GM20431 (cell line): Measurements from ENCODE around the gene MPPED1.

Experiments used
- in situ Hi-C: fragments of 300-500 bp; cut with MseI, MboI; formaldehyde crosslinking; loops from one replicate; pipeline ENCODE4 v1.15.0; 2020; ENCODE audit warnings: low sequenced_read_pairs; ENCODE audit not compliant: unreplicated experiment

MPPED1 gene

DNA sequence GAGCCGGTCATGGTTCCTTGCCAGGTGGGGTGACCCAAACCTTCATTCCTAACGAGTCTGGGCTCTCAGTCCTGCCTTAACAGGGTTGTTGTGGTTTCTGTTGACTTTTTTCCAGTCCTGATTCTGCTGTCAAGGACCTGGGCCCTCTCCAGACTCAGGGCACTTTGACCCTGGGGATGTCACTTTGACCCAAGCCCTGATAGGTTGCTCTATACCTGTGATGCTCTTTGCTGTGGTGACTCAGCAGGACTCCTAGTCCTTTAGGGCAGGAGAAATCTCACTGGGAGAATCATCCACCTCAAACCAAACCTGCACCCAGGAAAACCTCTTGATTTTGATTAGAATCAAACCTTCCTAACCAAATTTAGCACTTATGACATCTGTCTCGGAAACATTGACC is 20.5 kb upstream of the MPPED1 start:
- in situ Hi-C loops, result no loop called here

DNA sequence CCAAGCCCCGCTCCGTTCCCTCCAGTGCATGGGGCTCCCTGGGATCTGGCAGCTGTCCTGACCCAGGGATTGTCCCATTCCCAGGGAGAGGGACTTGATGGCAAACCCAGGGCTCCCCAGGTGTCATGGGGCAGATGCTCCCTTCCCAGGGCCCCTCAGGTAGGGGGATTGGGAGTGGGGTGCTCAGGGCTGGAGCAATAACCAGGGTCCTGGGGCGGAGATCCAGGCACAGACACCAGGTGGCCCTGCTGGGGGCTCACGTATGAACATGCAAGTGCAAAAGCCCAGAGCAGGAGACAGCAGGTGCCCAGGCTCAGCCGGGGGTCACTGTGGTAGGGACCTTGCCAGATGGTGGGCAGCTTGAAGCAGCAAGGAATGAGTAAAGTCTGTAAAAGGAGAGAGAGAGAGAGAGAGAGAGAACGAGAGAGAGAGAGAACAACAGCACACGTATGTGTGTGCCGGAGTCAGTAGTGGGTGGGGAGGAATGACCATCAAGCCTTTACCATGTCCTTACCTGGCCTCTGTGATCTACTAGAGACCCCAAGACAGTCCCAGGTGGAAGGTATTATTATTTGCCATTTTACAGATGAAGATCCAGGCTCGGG is 19.3 kb upstream of the MPPED1 start:
- in situ Hi-C loops, result no loop called here

DNA sequence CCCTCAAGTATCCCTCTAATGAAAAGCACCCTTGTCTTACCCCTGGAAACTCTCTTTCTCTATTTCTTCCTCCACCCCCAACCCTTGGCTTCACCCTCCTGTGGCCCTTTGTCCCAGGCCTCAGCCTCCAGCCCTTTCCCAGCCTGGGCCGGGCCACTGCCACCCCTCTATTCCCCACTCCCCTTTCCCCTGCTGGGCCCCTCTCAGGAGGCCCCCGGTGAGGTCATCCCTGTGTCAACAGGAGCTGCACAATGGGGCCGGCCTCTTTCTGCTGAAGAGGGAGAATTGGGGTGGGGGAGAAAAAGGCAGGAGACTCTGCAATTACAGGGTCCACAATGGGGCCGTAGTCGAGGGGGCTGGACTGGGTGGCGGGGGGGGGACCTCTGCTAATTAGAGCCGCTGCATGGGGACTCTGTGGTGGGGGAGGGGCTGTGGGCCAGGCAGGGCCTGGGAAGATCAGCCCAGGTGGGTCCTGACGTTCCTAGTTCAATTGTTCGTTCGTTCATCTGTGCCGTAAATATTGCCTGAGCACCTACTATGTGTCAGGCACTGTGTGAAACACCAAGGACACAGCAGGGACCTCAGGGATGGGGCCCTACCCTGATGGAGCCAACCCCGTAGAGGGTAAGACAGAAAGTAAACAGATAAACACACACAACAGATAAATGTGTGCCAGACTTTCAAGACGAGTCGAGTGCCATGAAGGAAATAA is 18.5 kb upstream of the MPPED1 start:
- in situ Hi-C loops, result no loop called here

DNA sequence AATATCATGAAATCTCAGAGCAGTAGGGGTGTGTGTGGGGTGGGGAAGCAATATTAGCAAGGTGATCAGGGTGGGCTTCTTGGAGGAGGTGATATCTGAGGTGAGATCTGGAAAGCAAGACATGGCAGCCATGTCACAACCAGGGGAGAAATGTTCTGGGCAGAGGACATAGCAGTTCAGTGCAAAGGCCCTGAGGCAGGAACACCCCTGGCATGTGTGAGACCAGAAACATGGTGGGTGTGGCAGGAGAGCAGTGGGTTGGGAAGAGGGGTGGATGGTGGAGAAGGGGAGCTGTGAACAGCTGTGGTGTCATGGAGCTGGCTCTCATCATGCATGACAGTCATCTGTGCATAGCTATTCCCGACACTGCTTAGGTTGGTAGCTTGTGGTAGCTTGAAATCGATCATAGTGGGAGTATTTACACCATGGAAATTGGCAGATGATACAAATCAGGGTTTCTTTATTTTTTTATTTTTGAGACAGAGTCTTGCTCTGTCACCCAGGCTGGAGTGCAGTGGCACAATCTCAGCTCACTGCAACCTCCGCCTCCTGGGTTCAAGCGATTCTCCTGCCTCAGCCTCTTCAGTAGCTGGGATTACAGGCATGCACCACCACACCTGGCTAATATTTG is 17.9 kb upstream of the MPPED1 start:
- in situ Hi-C loops, result no loop called here

DNA sequence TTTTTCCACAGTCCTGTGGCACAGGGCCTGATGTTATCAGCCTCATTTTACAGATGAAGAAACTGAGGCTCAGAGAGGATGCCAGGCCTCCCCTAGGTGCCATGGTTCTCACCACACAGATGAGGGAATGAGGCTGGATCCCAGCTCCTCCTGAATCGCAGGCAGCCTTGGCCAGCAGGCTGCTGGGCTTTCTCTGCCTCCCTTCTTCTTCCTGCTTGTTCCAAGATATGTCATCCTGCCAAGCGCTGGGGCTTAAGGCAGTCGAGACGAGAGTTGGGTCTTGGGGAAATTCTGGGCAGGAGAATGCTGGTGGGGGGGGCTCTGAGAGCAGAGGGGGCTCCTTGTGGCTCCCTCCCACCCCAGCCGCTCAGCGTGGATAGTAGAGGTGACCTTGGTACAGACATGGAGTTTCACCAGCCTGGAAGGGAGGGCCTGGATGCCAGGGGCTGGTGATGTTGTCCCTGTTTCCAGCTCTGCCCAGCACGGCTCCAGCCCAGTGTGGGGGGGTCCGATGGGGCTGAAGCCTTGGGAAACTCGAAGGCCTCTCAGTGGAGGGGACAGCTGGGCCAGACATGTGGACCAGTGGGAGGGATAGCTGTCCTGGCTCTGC is 16.6 kb upstream of the MPPED1 start:
- in situ Hi-C loops, result no loop called here

DNA sequence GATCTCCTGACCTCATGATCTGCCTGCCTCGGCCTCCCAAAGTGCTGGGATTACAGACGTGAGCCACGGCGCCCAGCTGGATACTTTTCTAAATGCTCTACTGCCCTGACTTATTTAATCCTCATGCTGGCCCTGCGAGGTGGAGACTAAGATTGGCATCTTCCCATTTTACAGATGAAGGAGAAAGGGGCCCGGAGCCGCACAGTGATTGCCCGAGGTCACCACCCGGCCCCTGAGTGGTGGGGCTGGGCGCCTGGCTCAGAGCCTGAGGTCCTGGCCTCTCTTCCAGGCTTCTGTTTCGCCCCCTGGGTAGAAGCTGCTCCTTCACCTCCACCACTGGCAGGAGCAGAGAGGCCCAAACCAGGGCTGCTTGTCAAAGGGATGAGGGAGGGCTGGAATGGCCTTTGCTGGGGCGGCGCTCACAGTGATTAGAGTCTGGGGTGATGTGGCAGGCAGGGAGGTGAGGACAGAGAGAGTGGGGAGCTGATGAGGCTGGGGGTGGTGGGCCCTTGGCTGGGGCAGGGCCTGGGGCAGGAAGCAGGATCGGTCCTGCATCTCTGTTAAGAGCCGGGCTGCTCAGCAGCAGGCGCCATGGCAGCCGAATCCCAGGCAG is 15.4 kb upstream of the MPPED1 start:
- in situ Hi-C loops, result no loop called here

DNA sequence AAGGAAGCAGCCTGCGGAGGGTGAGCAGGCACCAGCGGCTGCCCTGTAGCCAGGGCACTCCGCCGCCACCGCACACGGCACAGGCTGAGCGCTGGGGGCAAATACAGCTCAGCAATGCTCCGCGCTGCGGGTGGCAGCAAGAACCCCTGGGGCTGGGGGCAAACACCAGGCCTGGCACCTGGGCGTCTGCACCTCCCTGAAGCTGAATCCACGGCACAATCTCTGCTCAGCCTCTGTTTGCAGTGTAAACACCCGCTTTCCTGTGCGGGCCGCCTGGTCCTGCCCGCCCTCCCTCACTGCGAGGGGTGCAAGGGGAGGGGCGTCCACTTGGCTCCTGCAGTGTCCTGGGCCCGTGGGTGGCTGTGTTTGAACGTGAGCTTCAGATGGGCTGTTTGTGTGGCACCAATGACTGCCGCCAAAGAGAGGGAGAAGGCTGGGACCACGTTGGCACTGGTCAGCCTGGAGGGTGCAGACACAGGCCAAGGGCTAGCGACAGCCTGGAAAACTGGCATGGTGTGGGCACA is 14.8 kb upstream of the MPPED1 start:
- in situ Hi-C loops, result no loop called here

DNA sequence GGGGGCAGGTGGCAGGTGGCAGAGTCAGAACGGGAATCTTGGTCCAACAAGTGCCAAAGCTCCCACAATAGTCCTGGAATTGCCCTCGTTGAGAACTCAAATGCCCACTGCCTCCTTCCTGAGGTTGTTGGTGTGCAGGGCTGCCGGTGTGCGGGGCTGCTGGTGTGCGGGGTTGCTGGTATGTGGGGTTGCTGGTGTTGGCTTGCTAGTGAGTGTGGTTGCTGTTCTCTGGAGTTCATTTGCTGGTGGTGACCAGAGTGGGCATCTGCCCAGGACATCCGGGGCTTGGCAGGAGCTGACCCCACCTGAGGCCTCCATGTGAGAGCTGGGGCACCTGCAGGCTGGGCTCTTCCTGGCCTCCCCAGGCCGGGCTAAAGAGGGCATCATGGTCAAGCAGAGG is 14.0 kb upstream of the MPPED1 start:
- in situ Hi-C loops, result no loop called here

DNA sequence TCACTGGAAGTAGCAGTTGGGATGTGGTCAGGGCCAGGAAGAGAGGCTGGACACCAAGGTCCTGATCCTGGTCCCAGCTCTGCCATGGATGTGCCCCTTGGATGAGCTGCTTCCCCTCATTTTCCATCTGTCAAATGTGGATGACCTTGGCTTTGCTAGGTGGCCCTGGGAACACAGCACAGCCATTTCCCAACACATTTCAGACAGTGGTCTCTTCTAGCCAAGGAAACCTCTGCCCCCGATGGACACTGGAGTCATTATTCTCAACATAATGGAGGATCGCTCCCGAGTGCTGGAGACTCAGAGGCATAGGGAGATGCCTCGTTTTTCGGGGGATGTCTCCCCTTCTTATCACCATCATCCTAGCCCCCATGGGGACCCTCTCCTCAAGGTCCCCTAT is 13.6 kb upstream of the MPPED1 start:
- in situ Hi-C loops, result no loop called here

DNA sequence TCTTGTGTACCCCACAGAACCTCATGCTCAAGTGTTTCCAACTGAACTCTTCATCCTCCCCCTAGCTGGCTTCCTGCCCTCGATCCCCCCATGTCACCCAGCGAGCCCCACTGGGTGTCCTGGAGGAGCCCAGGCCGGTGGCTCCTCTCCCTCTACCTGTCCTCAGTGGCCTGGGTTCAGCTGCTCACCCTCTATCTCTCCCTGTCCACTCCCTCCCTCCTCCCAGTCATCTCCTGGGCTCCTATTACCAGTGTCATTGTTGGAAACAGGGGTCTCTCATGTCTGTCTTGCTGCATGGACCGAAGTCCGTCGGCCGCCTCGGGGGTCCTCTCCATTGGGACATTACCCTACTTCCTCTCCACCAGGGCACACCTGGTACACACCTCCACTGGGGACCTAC is 12.9 kb upstream of the MPPED1 start:
- in situ Hi-C loops, result no loop called here

DNA sequence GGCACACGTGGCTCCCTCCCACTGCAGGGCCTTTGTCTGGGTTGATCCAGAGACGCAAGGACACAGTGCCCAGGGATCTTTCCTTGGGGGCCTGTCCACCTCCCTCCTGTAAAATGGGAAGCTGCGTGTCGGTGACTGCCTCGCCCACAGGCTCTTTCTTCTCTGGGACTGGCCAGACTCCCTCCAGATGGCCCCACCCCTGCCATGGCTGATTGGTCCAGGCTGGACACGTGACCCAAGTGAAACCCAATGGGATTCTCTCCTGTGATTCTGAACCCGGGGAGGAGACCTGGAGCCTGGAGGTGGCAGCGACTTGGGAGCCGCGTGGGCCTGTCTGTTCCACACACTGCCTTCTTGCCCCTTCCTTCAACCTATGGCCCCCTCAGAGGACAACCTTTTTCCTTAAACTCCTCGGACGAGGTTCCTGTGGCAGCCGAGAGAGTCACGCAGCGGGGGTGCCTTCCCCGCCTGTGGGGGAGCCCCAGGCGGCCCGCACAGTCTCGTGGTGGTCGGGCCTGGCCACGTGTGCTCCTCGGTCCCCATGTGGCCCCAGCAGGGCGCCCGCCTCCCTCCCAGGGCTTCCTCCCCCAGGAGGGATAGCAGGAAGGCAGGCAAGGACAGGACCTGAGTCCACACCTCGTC is 12.4 kb upstream of the MPPED1 start:
- in situ Hi-C loops, result no loop called here

DNA sequence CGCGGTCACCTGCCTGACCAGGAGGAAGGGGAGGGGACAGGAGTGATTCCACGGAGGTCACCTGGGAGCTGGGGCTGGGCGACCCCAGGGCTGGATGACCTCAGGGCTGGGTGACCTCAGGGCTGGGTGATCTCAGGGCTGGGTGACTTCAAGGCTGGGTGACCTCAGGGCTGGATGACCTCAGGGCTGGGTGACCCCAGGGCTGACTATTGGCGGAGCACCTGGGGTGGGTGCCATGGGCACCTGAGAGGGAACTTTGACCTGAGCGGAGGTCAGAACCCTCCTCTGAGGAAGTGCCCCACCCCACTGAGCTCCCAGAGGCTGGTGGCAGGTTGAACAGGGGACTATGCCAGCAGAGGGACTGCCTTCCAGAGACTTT is 11.8 kb upstream of the MPPED1 start:
- in situ Hi-C loops, result no loop called here

DNA sequence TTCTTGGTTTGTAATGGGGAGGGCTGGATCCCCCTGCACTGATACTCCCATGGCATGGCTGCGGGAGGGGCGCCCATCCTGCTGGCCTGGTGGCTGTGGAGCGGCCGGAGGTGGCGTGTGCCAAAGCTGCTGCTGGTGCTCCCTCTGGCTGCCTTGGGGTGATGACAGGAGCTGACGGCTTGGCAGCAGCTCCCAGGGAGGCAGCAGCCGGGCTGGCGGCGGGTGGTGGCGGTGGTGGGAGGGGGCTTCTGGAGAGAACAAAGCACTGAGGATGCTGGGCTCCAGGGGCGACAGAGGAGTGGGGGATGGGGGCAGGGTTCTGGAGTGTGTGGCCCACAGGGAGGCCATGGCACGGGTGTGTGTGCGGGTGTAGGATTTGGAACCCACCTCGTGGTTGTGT is 11.4 kb upstream of the MPPED1 start:
- in situ Hi-C loops, result no loop called here

DNA sequence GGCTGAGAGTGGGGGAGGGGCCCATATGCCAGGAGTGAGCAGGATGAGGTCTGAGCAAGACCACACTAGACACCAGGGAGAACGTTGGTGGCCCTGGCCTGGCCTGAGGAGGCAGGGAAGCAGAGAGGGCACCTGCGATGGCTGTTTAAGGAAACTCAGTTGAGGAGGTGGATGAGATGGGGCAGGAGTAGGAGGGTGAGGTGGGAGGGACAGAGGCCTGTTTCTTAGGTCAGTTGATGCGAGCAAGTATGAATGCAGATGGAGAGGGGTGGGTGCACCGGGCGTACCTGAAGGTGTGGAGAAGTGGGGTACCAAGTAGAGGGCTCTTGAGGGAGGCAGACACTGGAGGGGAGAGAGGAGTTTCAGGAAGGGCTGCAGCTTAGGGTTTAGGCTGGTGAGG is 10.6 kb upstream of the MPPED1 start:
- in situ Hi-C loops, result no loop called here

DNA sequence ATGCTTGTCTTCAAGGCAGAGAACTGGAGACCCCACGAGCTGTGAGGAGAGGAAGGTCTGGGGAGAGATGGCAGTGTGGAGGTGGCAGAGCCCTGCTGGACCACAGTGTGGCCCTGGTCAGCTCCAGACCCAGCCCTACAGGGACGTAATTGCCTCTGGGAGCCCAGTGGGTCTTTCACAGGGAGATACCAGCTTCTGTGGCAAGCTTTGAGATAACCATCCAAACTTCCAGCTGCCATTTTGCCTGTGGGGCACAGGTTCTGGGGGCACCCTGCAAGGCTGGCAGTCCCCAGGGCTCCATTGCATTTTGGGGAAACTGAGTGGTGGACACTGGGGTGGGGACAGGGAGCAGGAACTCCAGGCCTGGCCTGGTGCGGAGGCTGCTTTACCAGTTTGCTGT is 10.2 kb upstream of the MPPED1 start:
- in situ Hi-C loops, result no loop called here

DNA sequence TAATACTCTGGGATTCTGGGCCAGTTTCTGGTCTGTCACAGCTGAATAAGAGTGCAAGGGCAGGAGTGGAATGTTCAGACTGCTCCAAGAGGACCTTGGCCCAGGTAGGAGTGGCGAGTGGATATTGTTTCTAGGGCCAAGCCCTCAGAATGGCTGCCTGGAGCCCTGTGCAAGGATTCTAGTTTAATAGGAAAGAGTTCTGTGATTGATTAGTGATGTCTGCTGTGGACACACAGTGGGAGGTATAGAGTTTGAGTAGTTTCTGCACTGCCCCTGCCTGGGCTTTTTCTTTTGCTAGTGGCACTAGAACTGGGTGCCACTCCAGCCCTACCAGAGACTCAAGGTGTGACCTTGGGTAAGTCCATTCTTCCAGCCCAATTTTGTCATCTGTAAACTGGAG is 9.7 kb upstream of the MPPED1 start:
- in situ Hi-C loops, result no loop called here

DNA sequence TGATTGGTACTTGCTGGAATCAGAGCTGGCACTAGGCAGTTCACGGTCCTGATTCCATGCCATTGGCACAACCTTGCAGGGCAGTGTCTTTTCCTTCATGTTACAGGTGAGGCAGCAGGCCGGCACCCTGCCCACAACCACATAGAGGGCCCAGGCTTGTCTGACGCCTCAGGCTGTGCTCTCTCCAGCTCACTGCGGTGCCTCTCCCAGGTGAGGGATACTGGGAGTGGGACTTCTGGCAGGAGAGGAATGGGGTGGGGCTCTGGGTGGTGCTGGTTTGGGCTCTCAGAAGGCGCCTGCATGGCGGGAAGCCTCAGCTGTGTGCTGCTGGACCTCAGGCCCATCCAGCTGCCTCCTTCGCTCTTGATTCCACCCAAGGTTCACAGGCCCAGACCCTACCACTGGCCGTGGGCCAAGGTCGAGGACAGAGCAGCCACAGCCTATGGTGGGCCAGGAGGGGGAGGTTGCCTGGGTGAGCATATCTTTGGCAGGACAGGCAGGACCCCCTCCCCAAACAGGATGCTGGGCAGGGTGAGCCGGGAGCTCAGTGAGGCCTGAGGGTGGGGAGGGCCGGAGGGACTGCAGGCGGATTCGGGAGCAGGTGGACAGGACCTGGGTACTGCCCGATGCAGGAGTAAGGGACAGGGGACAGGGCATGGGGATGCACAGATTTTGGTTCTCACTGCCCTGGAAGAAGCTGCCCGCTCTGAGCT is 7.0 kb upstream of the MPPED1 start:
- in situ Hi-C loops, result no loop called here

DNA sequence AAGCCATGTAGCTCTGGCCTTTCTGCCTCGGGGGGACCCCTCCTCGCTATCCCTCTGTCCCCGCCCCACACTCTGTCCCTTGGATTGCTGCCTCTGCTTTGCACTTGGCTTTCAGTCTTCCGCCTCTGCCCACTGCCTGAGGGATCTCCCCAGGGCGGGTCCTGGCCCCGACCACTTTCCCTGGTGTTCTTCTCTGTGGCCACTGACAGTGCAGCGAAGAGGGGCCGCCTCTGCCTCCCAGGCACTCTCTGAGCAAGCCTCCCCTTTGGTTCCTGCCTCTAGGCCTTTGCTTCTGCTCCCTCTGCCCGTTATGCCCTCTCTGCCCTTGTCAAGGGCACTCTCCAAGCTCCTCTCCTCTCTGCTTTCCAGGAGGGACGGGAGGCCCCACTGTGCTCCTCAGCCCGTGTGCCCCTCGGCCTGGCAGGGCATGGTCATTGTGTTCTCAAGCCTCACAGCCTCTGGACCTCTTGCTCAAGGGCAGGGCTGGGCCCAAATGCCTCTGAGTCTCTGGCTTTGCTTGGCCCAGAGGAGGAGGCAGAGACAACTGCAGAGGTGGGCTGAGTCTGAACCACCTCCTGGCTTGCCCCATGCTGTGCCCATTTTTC is 5.5 kb upstream of the MPPED1 start:
- in situ Hi-C loops, result no loop called here

DNA sequence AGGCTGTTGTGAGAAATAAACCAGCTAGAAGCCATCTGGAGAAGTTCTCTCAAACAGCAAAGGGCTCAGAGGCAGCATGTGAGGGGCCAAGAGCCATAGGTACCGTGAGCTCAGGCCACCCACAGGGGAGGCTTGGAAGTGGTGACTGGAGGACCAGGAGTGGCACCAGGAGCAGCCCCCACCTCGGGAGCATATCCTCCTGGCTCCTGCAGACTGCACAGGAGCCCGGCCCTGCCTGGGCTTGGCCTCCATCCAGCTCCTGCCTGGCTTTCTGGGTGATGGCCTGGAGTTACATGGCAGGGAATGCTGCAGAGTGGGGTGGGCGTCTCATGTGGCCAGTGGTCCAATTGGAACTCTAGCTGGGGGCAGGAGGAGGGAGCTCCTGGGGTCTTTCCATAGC is 4.2 kb upstream of the MPPED1 start:
- in situ Hi-C loops, result no loop called here
